Astrocyte (in vitro differentiated cells and primary cell): ENCODE measurements around the gene TMA7. TPM values are rescaled to one million over a fixed set of nuclear protein-coding genes. Genes with fewer than 3 reads are reported as not detected.
"Not testable (repeated sequence)": the region's sequence is repeated elsewhere in the genome, so short reads cannot be mapped to it uniquely, and the experiment has no call there.

ENCODE experiments used
- DNase-seq: peaks from one replicate; pipeline ENCODE4 v3.0.0-alpha.2; 2010; ENCODE audit warnings: low read depth
- FAIRE-seq: peaks from 2 replicates; lab custom pipeline; 2011; peaks lifted over from hg19 to GRCh38; lab: Jason Lieb, UNC
- H2AFZ ChIP-seq: 2 replicates; pipeline ENCODE4 v1.6.0; 2012; ENCODE audit warnings: low read depth, low read length, inconsistent platforms
- H3K27ac ChIP-seq: 2 replicates; pipeline ENCODE4 v1.5.1; 2011; ENCODE audit warnings: low read depth, low read length, inconsistent platforms
- H3K27me3 ChIP-seq: 2 replicates; pipeline ENCODE4 v1.6.0; 2011; ENCODE audit warnings: low read length, inconsistent platforms; ENCODE audit not compliant: insufficient read depth
- H3K36me3 ChIP-seq: 2 replicates; pipeline ENCODE4 v1.5.1; 2011; ENCODE audit warnings: low read length, inconsistent platforms; ENCODE audit not compliant: insufficient read depth
- H3K4me1 ChIP-seq: 2 replicates; pipeline ENCODE4 v1.5.1; 2011; ENCODE audit warnings: low read length, inconsistent platforms; ENCODE audit not compliant: insufficient read depth
- H3K4me2 ChIP-seq: 2 replicates; pipeline ENCODE4 v1.6.0; 2012; ENCODE audit warnings: low read length, inconsistent platforms
- H3K4me3 ChIP-seq: 2 replicates; pipeline ENCODE4 v1.5.1; 2011; ENCODE audit warnings: low read depth, mild to moderate bottlenecking, low read length, inconsistent platforms; ENCODE audit not compliant: insufficient read depth
- H3K79me2 ChIP-seq: 2 replicates; pipeline ENCODE4 v1.6.0; 2012; ENCODE audit warnings: mild to moderate bottlenecking, low read length, inconsistent platforms; ENCODE audit not compliant: insufficient read depth
- H3K9ac ChIP-seq: 2 replicates; pipeline ENCODE4 v1.6.0; 2012; ENCODE audit warnings: mild to moderate bottlenecking, low read length, inconsistent platforms
- H3K9me3 ChIP-seq: 2 replicates; pipeline ENCODE4 v1.5.1; 2012; ENCODE audit warnings: low read depth, mild to moderate bottlenecking, low read length, inconsistent platforms; ENCODE audit not compliant: insufficient read depth
- H4K20me1 ChIP-seq: 2 replicates; pipeline ENCODE4 v1.6.0; 2012; ENCODE audit warnings: low read length, inconsistent platforms; ENCODE audit not compliant: insufficient read depth
- H3K27ac Mint-ChIP-seq: one replicate; pipeline ENCODE4 v1.8.0; 2021; ENCODE audit warnings: mild to moderate bottlenecking, mixed read lengths; ENCODE audit not compliant: unreplicated experiment
- H3K27me3 Mint-ChIP-seq: one replicate; pipeline ENCODE4 v1.8.0; 2021; ENCODE audit warnings: low read depth, mixed read lengths; ENCODE audit not compliant: unreplicated experiment
- H3K36me3 Mint-ChIP-seq: one replicate; pipeline ENCODE4 v1.8.0; 2021; ENCODE audit warnings: low read depth, mixed read lengths; ENCODE audit not compliant: unreplicated experiment
- H3K4me1 Mint-ChIP-seq: one replicate; pipeline ENCODE4 v1.8.0; 2021; ENCODE audit warnings: low read depth, mixed read lengths; ENCODE audit not compliant: unreplicated experiment
- H3K4me3 Mint-ChIP-seq: one replicate; pipeline ENCODE4 v1.8.0; 2021; ENCODE audit warnings: mild to moderate bottlenecking, moderate library complexity, mixed read lengths; ENCODE audit not compliant: unreplicated experiment
- H3K9me3 Mint-ChIP-seq: one replicate; pipeline ENCODE4 v1.8.0; 2021; ENCODE audit warnings: mild to moderate bottlenecking, mixed read lengths; ENCODE audit not compliant: unreplicated experiment
- CTCF ChIP-seq: IDR thresholded peaks from 2 replicates; pipeline ENCODE4 v1.5.1; 2011; ENCODE audit warnings: low read depth, mild to moderate bottlenecking, inconsistent platforms, low read length, moderate library complexity; ENCODE audit not compliant: insufficient read depth
- EZH2 ChIP-seq: IDR thresholded peaks from 2 replicates; pipeline ENCODE4 v1.6.1; 2012; ENCODE audit warnings: mild to moderate bottlenecking, low read length, inconsistent platforms; ENCODE audit not compliant: insufficient read depth
- total RNA-seq: library from RNA; stranded (reverse); gene quantifications from 2 replicates; pipeline ENCODE4 v1.2.1, GENCODE V29; 2021

TMA7 gene
- total RNA-seq, 1 donor from 2014 or later, result 272 TPM

- no peaks in the 10 kb centered on the region for H3K9me3 Mint-ChIP-seq
- H3K4me3 Mint-ChIP-seq, result no peak overlapping the region
- no peak for TF ChIP-seq EZH2
- peak; percentile 70 for TF ChIP-seq CTCF
- peaks cover 16% of the 10 kb centered on the region for H3K36me3 Mint-ChIP-seq
- Histone ChIP-seq H3K9ac (no peak overlapping the region), H3K4me3 (no peak overlapping the region), H3K4me1 (peaks cover 8% of the 10 kb centered on the region), H3K9me3 (no peaks in the 10 kb centered on the region), H3K27ac (no peak overlapping the region), H3K4me2 (no peak overlapping the region), H4K20me1 (no peaks in the 10 kb centered on the region), H2AFZ (no peak overlapping the region), H3K36me3 (no peaks in the 10 kb centered on the region), H3K79me2 (no peaks in the 10 kb centered on the region), H3K27me3 (peaks cover 2% of the 10 kb centered on the region)
- DNase-seq (peak; percentile 24), FAIRE-seq (no peak)
- H3K27ac Mint-ChIP-seq, result no peak overlapping the region
- peaks cover 8% of the 10 kb centered on the region for H3K4me1 Mint-ChIP-seq
- peaks cover 3% of the 10 kb centered on the region for H3K27me3 Mint-ChIP-seq
These were observed 39.1 kb upstream of the TMA7 start for GRCh38 chr3:48400824-48401433.

- not testable (repeated sequence) for FAIRE-seq, H3K9me3 Mint-ChIP-seq, DNase-seq
These were observed 38.6 kb upstream of the TMA7 start for GRCh38 chr3:48401434-48401901.

GRCh38 chr3:48402281-48402732, 37.8 kb upstream of the TMA7 start:
- Histone ChIP-seq H3K4me1 (peaks cover 8% of the 10 kb centered on the region), H3K27me3 (peaks cover 2% of the 10 kb centered on the region), H3K4me2 (peak overlapping the region; percentile 60), H4K20me1 (no peaks in the 10 kb centered on the region), H3K4me3 (no peak overlapping the region), H3K36me3 (peaks cover 4% of the 10 kb centered on the region), H3K27ac (no peak overlapping the region), H3K9me3 (no peaks in the 10 kb centered on the region), H3K9ac (no peak overlapping the region), H3K79me2 (no peaks in the 10 kb centered on the region), H2AFZ (no peak overlapping the region)
- Mint-ChIP-seq H3K9me3 (no peaks in the 10 kb centered on the region), H3K4me3 (no peak overlapping the region), H3K4me1 (peaks cover 8% of the 10 kb centered on the region), H3K27me3 (peaks cover 3% of the 10 kb centered on the region), H3K36me3 (peaks cover 18% of the 10 kb centered on the region), H3K27ac (peak overlapping the region; percentile 24)
- DNase-seq (peak; percentile 91), FAIRE-seq (peak; percentile 93)
- TF ChIP-seq CTCF (no peak), EZH2 (no peak)

More at GRCh38 chr3:48401434-48401901, 38.6 kb upstream of the TMA7 start:
- H3K27me3 ChIP-seq, H3K4me1 Mint-ChIP-seq, H3K9me3 ChIP-seq, H3K9ac ChIP-seq, H3K36me3 ChIP-seq, H2AFZ ChIP-seq, H3K27ac Mint-ChIP-seq, H3K27me3 Mint-ChIP-seq, H3K27ac ChIP-seq, H4K20me1 ChIP-seq, H3K4me1 ChIP-seq, H3K79me2 ChIP-seq, H3K4me3 Mint-ChIP-seq, H3K4me3 ChIP-seq: not testable (repeated sequence)
- peak overlapping the region; percentile 60 for H3K4me2 ChIP-seq
- H3K36me3 Mint-ChIP-seq, result peaks cover 16% of the 10 kb centered on the region
